Hematopoietic multipotent progenitor cell (in vitro differentiated cells): ENCODE measurements around the gene GPAM. TPM values are rescaled to one million over a fixed set of nuclear protein-coding genes. Genes with fewer than 3 reads are reported as not detected.
"Not testable (repeated sequence)": the region's sequence is repeated elsewhere in the genome, so short reads cannot be mapped to it uniquely, and the experiment has no call there.

Experiments
- DNase-seq, 3 donors: peaks; one replicate each; pipeline ENCODE4 v3.0.0-alpha.2; 2011 to 2015; ENCODE audit warnings: low read depth in 2 of 3, low spot score in 2 of 3
- total RNA-seq: library from RNA; depleted of rRNA; stranded (reverse); fragments of >200 nt; gene quantifications from one replicate; pipeline ENCODE4 v1.2.3, GENCODE V29; 2012

Gene GPAM
- total RNA-seq, 1 donor: 4.0 TPM

DNA sequence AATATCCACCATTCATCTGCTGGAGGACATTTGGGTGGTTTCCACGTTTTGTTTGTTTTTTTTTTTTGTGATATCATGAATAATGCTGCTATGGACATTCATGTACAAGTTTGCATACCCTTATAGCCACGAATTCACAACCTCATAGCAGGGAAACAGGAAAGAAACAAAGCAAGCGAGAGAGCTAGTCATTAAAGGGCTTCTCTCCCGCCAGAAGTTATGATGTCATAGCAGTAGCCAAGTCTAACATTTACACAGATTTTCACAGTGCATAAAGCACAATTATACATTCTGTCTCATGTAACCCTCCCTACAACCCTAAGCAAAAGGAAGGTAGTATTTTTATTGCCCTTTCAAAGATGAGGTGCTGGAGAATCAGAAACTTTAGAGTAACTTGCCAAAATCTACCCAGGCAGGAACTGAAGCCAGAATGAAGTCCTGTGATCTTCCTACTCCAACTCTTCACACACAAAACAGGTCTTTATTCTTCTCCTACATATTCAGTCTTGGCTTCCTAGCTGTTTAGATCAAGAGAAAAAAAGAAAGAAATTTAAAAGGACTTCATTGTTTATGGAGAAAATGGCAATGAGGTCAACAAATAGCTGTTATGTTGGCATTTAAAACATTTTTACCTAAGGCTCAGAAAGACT lies 33.9 kb upstream of the GPAM start:
- no peak for DNase-seq

GRCh38 chr10:112216966-112217365 lies 33.4 kb upstream of the GPAM start:
- DNase-seq: no peak

GRCh38 chr10:112216151-112216550 lies 32.6 kb upstream of the GPAM start:
- DNase-seq: no peak

DNA sequence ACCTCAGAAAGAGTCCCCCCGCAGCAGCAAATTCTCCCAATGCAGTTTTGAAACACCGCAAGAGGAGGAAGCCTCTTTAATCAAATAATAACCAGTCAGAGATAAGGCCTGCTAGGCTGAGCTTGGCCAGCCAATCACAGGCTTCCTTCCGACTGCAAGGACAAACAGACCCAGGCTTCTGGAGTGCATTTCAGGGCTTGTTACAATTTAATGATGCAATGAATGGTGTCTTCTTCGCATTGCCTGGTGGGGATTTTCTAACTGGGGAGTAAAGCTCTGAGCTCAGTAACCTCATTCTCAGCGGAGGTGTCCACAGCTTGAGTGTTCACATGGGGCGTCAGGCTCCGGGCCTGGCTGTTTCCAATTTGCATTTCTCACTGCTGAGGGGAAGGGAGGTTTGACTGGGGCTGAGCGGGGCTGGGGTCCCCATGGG lies 31.8 kb upstream of the GPAM start:
- DNase-seq: no peak

DNA sequence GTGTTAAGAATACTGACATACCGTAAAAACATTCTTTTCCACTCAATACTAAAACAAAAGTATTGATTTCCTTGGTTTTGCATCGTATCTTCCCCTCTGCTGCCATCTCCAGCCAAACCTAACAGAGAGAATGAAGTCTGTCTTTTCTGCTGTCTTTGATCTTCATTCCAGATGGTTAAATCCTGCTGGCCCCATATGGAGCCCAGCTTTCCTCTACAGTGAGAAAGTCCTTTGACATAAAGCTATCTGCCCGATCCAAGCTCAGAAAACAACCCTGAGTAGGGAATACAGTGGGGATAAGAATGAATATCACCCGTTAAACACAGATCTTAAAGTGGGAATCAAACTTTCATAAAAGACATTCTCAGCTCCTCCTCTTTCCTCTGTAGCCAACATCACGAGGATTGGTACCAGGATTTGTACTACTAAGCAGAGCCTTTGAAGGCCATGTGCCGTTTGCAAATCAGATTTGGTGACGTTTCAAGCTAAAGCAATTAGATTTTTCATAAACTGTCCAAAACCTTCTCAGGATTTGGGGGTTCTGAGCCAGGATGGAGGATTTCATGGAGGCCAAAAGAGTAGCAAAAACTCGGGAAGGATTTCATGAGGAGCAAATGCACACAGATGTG lies 30.8 kb upstream of the GPAM start:
- no peak for DNase-seq

DNA sequence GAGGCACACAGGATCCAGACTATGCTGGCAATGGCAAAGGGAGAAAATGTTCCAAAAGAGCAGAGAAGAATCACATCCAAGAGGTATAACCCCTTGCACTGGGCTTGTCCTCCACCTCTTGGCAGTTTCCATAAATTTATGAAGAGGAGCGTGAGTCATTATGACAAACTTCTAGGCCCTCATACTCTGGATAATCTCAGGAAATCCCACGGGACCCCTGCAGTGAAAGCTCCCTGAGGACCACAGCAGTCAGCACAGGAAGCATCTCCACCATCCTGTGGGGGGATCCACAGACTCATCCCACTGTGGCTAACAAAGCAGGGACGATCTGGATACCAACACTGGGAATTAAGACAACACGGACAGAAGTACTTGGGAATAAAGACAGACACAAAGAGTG lies 30.3 kb upstream of the GPAM start:
- no peak for DNase-seq

DNA sequence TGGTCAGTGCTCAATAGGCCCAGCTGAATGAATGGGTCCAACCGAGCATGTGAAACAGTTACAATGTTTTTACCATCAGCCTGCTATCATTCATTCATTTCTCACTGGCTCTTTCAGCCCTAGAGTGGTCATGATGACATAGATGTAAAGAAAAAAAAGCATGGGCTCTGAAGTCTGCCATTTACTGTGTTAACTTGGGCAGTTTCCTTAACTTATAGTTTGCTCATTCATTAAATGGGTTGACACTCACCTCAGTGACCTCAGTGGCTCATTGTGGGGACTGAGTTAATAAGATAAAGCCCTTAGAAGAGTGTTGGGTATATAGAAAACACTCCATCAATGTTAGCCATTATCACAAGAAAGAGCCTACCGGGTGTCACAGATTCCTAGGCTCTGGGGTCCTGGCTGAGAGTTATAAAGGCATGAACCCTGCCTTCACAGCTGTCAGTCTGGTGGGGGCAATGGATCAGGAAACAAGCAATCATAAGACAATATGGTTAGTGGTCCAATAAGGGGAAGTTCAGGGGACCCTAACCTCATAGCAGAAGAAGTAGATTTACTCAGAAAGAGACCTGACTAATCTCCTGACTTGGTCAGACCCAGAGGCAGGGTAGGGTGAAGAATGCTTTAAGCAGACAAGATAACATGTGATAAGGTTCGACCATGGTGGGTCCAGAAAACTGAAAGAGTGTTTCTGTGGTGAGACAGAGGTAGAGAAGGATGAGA lies 29.7 kb upstream of the GPAM start:
- DNase-seq: no peak

GRCh38 chr10:112210666-112211065 lies 27.1 kb upstream of the GPAM start:
- DNase-seq: no peak

GRCh38 chr10:112209684-112210131 lies 26.1 kb upstream of the GPAM start:
- DNase-seq: no peak

GRCh38 chr10:112208997-112209396 lies 25.4 kb upstream of the GPAM start:
- no peak for DNase-seq

DNA sequence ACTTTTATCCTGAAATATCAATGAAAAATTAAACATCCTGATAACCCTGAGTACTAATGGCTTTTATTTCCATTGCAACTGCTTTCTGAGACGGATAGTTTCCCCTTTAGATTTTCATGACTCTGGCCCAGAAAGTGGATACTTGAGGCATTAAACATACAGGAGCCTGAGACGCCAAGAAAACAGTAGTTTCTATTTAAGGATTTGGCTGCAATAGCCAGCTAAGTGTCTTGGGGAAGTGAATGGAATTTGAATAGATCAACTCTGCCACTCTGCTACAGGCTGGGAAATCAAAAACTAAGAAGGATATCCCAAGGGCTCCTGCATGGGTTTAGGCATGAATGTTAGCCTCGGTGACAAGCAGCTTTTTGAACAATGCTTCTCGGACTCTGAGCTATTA lies 24.7 kb upstream of the GPAM start:
- DNase-seq: no peak

DNA sequence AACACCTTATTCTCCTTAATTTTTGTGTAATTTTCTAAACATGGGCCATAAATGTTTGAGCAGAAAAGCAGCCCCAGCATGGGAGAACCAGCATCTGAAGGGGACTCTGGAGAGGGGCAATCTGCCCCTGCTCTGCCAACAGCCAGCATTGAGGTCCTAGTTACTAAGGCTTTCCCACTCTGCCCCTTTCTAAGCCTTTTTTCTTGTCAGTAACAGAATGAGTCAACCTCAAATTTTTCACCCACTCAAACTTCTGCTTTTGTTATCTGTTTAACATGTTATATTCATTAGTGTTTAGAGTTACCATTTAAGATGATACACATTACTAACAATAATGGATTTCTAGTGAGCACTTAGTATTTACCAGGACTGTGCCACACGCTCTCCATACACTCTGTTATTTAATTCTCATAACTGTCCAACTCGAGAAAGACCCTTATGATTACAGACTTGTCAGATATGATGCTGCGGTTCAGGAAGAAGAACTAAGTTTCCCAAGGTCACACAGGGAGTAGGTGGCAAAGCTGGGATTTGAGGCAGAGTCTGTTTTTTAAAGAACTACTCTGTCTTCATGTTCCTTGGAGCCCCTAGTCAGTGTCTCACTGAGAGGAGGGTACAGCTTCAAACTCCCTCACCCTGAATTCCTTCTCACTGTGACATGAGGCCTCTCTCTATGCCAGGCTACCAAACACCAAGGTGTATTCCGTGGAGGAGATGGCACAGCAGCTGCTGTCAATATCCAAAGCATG lies 19.9 kb upstream of the GPAM start:
- peak in 1 of 3 donors; percentile 17 for DNase-seq

- DNase-seq: no peak
Observed at GRCh38 chr10:112202561-112203241, 19.1 kb upstream of the GPAM start.

GRCh38 chr10:112202076-112202475 lies 18.5 kb upstream of the GPAM start:
- DNase-seq: no peak

DNA sequence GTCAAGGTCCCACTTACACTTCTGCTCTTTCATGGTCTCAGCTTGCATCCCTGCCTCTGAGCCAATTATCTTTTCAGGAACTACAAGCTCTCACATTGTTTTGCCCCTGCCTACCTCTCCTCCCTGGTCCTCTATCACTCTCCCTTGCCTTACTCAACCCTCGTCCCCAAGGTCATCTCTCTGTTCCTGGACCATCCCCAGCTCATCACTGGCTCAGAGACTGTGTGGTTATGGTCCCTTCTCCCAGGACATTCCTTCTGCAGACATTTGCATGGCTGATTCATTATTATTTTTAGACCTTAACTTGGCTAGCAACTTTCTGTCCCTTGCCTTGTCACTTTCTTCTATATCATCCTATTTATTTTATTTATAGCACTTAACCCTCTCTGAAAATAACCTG lies 17.8 kb upstream of the GPAM start:
- DNase-seq: no peak

GRCh38 chr10:112200259-112200658 lies 16.7 kb upstream of the GPAM start:
- not testable (repeated sequence) for DNase-seq

GRCh38 chr10:112197662-112198061 lies 14.1 kb upstream of the GPAM start:
- DNase-seq: not testable (repeated sequence)

DNA sequence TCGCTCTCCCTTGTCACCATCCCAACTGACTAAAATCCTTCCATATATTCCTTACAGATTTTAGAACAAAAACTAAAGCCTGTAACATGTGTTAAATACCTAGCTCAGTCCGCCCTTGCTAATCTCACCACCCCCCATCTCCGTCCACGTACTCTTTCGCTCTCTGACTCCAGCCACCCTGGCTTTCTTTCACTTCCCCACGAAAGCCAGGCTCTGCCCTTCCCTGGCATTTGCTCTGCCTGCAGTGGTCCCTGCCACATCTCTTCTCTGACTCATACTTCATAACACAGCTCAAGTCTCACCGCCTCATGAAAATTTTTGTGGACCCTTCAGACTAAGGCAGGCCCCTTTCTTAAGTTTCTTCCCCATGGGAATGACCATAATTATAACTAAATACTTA lies 11.7 kb upstream of the GPAM start:
- no peak for DNase-seq

DNA sequence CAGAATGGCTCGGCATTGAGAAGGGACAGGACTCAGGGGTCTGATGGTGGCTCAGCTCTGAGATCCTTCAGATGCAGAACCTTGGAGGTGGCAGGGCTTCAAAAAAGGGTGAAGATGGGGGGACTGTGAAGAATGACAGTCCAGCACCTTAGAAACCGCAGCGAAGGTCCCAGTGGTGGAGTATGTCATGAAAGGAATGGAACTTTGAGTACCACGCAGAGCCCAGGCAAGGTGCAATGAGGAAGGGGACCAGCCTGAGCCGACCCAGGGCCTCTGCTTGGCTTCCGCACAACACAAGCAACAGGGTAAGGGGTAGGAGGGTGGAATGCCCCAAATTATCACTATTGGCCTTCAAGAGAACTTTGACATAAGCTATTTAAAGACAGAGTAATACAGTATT lies 8.2 kb upstream of the GPAM start:
- no peak for DNase-seq

- no peak for DNase-seq
Observed at GRCh38 chr10:112191041-112191590, 7.6 kb upstream of the GPAM start.
